Trophoblast cell (in vitro differentiated cells and primary cell): Measurements from ENCODE around the gene ADCY4. TPM values are rescaled to one million over a fixed set of nuclear protein-coding genes. Genes with fewer than 3 reads are reported as not detected.

Experiments used
- DNase-seq, 2 donors: peaks; one replicate each; pipeline ENCODE4 v3.0.0-alpha.2; 2016
- H2AFZ ChIP-seq: 2 replicates; pipeline ENCODE4 v1.6.1; 2013; ENCODE audit warnings: low read length, moderate library complexity, mild to moderate bottlenecking; ENCODE audit not compliant: insufficient read depth, poor library complexity
- H2AK5ac ChIP-seq: 2 replicates; pipeline ENCODE4 v1.6.1; 2013; ENCODE audit warnings: mild to moderate bottlenecking, low read length
- H2BK120ac ChIP-seq: 2 replicates; pipeline ENCODE4 v1.6.1; 2013; ENCODE audit warnings: low read length, mild to moderate bottlenecking, moderate library complexity; ENCODE audit not compliant: insufficient read depth, poor library complexity
- H2BK12ac ChIP-seq: 2 replicates; pipeline ENCODE4 v1.6.1; 2013; ENCODE audit warnings: mild to moderate bottlenecking, low read length, moderate library complexity
- H2BK5ac ChIP-seq: 2 replicates; pipeline ENCODE4 v1.6.1; 2013; ENCODE audit warnings: low read length, low read depth, moderate library complexity, mild to moderate bottlenecking; ENCODE audit not compliant: poor library complexity
- H3K14ac ChIP-seq: 2 replicates; pipeline ENCODE4 v1.6.1; 2013; ENCODE audit warnings: mild to moderate bottlenecking, low read length
- H3K18ac ChIP-seq: 2 replicates; pipeline ENCODE4 v1.6.1; 2013; ENCODE audit warnings: mild to moderate bottlenecking, low read length
- H3K23ac ChIP-seq: 2 replicates; pipeline ENCODE4 v1.6.1; 2013; ENCODE audit warnings: low read length
- H3K27ac ChIP-seq: 2 replicates; pipeline ENCODE4 v1.5.1; 2013; ENCODE audit warnings: low read depth, mild to moderate bottlenecking, inconsistent platforms, low read length, moderate library complexity
- H3K27me3 ChIP-seq: 2 replicates; pipeline ENCODE4 v1.6.1; 2013; ENCODE audit warnings: inconsistent platforms, mild to moderate bottlenecking, low read length, moderate library complexity; ENCODE audit not compliant: insufficient read depth
- H3K36me3 ChIP-seq, 2 experiments: 1 replicate in 1 of 2; 2 replicates in 1 of 2; pipeline ENCODE4 v1.6.1; 2013; ENCODE audit warnings: low read length in 2 of 2, mild to moderate bottlenecking in 2 of 2, moderate library complexity in 1 of 2; ENCODE audit not compliant: insufficient read depth in 2 of 2, control insufficient read depth in 1 of 2
- H3K4ac ChIP-seq: 2 replicates; pipeline ENCODE4 v1.6.1; 2013; ENCODE audit warnings: low read depth, mild to moderate bottlenecking, low read length, moderate library complexity
- H3K4me1 ChIP-seq, 2 experiments: 1 replicate in 1 of 2; 2 replicates in 1 of 2; pipeline ENCODE4 v1.6.1; 2013; ENCODE audit warnings: low read length in 2 of 2, mild to moderate bottlenecking in 2 of 2, moderate library complexity in 1 of 2; ENCODE audit not compliant: insufficient read depth in 2 of 2, control insufficient read depth in 1 of 2
- H3K4me2 ChIP-seq: 2 replicates; pipeline ENCODE4 v1.6.1; 2013; ENCODE audit warnings: inconsistent platforms, mild to moderate bottlenecking, low read length, moderate library complexity
- H3K4me3 ChIP-seq: 2 replicates; pipeline ENCODE4 v1.5.1; 2013; ENCODE audit warnings: mild to moderate bottlenecking, low read depth, low read length, inconsistent platforms
- H3K79me1 ChIP-seq: one replicate; pipeline ENCODE4 v1.6.1; 2013; ENCODE audit warnings: low read length
- H3K79me2 ChIP-seq: 2 replicates; pipeline ENCODE4 v1.6.1; 2013; ENCODE audit warnings: low read length, mild to moderate bottlenecking; ENCODE audit not compliant: control insufficient read depth, insufficient read depth, poor library complexity
- H3K9ac ChIP-seq: 2 replicates; pipeline ENCODE4 v1.6.1; 2013; ENCODE audit warnings: mild to moderate bottlenecking, low read length
- H3K9me3 ChIP-seq: 2 replicates; pipeline ENCODE4 v1.6.1; 2013; ENCODE audit warnings: low read depth, mild to moderate bottlenecking, control low read depth, inconsistent platforms, low read length; ENCODE audit not compliant: insufficient read depth
- H4K12ac ChIP-seq: 2 replicates; pipeline ENCODE4 v1.6.1; 2013; ENCODE audit warnings: low read depth, mild to moderate bottlenecking, low read length, moderate library complexity
- H4K8ac ChIP-seq: 2 replicates; pipeline ENCODE4 v1.6.1; 2013; ENCODE audit warnings: low read depth, mild to moderate bottlenecking, low read length, moderate library complexity
- H4K91ac ChIP-seq: one replicate; pipeline ENCODE4 v1.6.1; 2013; ENCODE audit warnings: low read depth, mild to moderate bottlenecking, low read length, moderate library complexity
- whole genome bisulfite sequencing: extraction: QIAGEN DNeasy Blood & Tissue Kit; methylation state at CpG from one replicate; pipeline ENCODE4 v1.1.7; 2013; ENCODE audit warnings: missing lambda C conversion rate; ENCODE audit not compliant: insufficient read length, insufficient coverage; ENCODE audit errors: extremely low coverage; 5-methylcytosine and 5-hydroxymethylcytosine counted together
- polyA plus RNA-seq: library from polyadenylated mRNA; stranded (reverse); fragments of 200-250 nt; gene quantifications from 2 replicates; pipeline ENCODE4 v1.2.3, GENCODE V29; 2013

Gene ADCY4
- polyA plus RNA-seq: 2.7 and 3.6 TPM in 2 replicates

DNA sequence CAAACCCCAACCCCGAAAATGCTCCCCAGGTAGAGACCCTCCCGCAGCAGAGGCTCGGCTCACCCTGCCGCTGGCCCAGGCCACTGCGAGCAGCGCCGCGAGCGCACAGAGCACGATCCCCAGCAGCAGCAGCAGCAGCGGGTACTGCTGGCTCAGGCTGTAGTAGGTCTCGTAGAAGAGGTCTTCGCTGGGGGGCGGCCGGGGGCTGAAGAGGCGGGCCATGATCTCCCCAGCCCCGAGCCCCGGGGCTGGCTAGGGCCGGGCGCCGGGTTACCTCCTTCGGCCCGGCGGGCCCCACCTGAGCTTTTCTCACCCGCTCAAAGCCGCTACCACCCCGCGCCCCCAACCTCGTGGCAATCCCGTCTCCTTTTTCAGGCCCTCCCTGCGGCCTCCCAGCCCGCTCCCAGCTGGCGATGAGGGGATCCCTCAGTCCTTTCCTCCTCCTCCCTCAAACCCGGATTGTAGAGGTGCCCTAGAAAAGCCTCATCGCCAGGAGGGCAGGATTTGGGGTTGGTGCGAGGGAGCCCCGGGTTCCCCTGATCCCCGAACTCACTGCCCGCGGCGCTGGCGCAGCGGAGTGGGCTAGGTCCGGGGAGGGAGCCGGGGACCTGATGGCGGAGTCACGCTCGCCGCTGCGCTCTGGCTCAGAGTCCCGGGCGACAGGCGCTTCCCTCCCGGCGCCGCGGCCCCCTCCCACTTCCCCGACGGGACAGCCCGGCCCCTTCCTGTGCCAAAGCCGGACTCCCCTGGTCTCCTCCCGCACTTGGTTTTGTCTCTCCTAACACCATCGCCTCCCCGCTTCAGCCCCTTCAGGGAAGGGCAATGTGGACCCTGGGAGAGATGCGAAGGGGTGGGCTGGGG lies at the start of gene ADCY4:
ADCY4 (minus strand) TSS at position 641 of the 861 bp plus-strand sequence; CDS start at position 222, 419 bp downstream.
- Histone ChIP-seq H3K23ac (no peak within 1 kb of the TSS), H2BK120ac (peak within 1 kb of the TSS; percentile 38), H3K27me3 (peaks cover 26% of the 10 kb centered on the region), H2AFZ (peak within 1 kb of the TSS; percentile 68), H3K9me3 (peaks cover 7% of the 10 kb centered on the region), H3K4ac (no peak within 1 kb of the TSS), H3K4me1 (peaks cover 30 to 32% of the 10 kb centered on the region in 2 experiments), H4K12ac (peak within 1 kb of the TSS; percentile 47), H4K8ac (peak within 1 kb of the TSS; percentile 63), H2BK5ac (no peak within 1 kb of the TSS), H3K4me2 (peak within 1 kb of the TSS; percentile 74), H3K27ac (no peak within 1 kb of the TSS), H3K79me2 (peaks cover 3% of the 10 kb centered on the region), H3K36me3 (no peaks in the 10 kb centered on the region), H2AK5ac (no peak within 1 kb of the TSS), H3K9ac (no peak within 1 kb of the TSS), H3K79me1 (peaks cover 4% of the 10 kb centered on the region), H2BK12ac (peak within 1 kb of the TSS; percentile 51), H3K4me3 (peak within 1 kb of the TSS; percentile 62), H4K91ac (peak within 1 kb of the TSS; percentile 58), H3K18ac (peak within 1 kb of the TSS; percentile 61), H3K14ac (peak within 1 kb of the TSS; percentile 62)
- no peak for DNase-seq
- no CpG with 5 or more reads among the region's 65 CpGs for WGBS

DNA sequence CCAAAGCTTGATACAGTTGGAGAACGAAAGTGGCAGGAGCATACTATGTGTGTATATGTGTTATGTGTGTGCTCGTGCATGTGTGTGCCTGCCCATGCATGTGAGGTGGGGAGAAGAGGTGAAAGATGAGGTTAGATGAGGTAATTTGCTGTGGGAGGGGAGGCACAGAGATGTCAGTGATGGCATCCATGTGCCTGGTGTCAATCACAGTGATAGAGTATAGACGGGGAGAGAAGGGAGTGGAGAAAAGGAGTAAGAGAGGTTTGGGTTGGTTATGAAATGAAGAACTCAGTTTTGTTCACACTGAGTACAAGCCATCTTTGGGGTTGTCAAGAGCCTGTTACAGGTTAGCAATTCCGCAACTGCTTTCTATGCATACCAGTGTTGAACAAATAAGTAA lies 49.3 kb upstream of the ADCY4 start:
- Histone ChIP-seq H3K9ac (no peak overlapping the region), H3K4ac (no peak overlapping the region), H4K12ac (no peak overlapping the region), H3K9me3 (no peaks in the 10 kb centered on the region), H3K18ac (no peak overlapping the region), H3K4me3 (no peak overlapping the region), H3K4me2 (no peak overlapping the region), H3K27ac (no peak overlapping the region), H3K79me2 (no peaks in the 10 kb centered on the region), H2AFZ (no peak overlapping the region), H2BK5ac (no peak overlapping the region), H3K23ac (no peak overlapping the region), H4K91ac (no peak overlapping the region), H2BK120ac (no peak overlapping the region), H4K8ac (no peak overlapping the region), H2AK5ac (no peak overlapping the region), H2BK12ac (no peak overlapping the region), H3K36me3 (no peaks in the 10 kb centered on the region), H3K4me1 (no peaks in the 10 kb centered on the region), H3K27me3 (no peaks in the 10 kb centered on the region), H3K14ac (no peak overlapping the region), H3K79me1 (no peaks in the 10 kb centered on the region)
- WGBS: 100% methylated on average over 1 of the region's 4 CpGs
- DNase-seq: no peak

DNA sequence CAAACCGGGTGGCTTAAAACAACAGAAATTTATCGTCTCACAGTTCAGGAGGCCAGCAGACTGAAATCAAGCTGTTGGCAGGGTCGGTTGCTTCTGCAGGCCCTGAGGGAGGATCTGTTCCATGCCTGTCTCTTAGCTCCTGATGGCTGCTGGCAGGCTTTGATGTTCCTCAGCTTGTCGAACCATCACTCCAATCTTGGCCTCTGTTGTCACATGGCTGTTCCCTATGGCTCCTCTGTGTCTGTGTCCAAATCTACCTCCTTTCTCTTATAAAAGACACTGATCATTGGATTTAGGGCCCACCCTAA lies 47.1 kb upstream of the ADCY4 start:
- no peak overlapping the region for H3K14ac ChIP-seq
- no peak overlapping the region for H2AFZ ChIP-seq
- DNase-seq: no peak
- no peak overlapping the region for H3K9ac ChIP-seq
- H3K4me3 ChIP-seq: no peak overlapping the region
- H3K4ac ChIP-seq: no peak overlapping the region
- H3K9me3 ChIP-seq: no peaks in the 10 kb centered on the region
- H3K27ac ChIP-seq: no peak overlapping the region
- H3K36me3 ChIP-seq: peaks cover 6 to 7% of the 10 kb centered on the region in 2 experiments
- no peak overlapping the region for H3K23ac ChIP-seq
- WGBS: no CpG with 5 or more reads among the region's 4 CpGs
- no peaks in the 10 kb centered on the region for H3K4me1 ChIP-seq
- H2BK120ac ChIP-seq: no peak overlapping the region
- H2BK12ac ChIP-seq: no peak overlapping the region
- H3K18ac ChIP-seq: no peak overlapping the region
- no peak overlapping the region for H3K4me2 ChIP-seq
- no peak overlapping the region for H4K91ac ChIP-seq
- no peaks in the 10 kb centered on the region for H3K79me2 ChIP-seq
- H4K8ac ChIP-seq: no peak overlapping the region
- H3K79me1 ChIP-seq: no peaks in the 10 kb centered on the region
- no peak overlapping the region for H2AK5ac ChIP-seq
- no peak overlapping the region for H4K12ac ChIP-seq
- no peak overlapping the region for H2BK5ac ChIP-seq
- no peaks in the 10 kb centered on the region for H3K27me3 ChIP-seq

DNA sequence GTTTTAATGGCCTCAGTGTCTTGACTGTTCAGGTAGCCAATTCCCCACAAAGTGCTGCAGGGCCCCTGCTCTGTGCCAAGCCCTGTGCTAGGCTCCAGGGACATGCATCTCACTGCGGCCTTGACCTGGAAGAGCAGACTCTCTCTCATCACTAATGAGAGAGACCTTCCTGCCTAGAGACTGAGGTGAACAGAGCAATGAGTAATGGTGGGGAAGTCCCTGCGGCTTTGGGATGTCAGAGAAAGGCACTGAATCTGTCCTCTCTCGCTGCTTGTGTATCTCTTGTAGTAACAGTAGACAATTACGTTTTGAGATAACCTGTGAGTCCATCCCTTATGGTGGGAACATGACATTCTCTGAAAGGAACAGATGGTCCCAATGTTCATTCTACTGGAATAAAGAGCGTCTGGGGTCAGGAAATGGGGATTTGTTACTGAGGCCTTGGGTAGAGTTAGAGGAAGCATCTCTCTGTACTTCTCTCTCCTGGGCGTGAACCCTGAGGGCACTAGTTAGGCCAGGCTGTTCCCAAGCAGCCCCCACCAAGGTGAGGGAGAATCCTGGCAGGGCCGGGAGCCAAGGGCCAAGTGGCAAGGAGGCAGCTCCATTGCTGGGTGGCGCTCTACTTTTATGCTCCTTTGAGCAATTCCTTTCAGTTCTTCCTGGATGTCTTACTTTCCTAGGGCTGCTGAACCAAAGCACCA lies 46.6 kb upstream of the ADCY4 start:
- no CpG with 5 or more reads among the region's 8 CpGs for WGBS
- Histone ChIP-seq H3K23ac (no peak overlapping the region), H3K27me3 (no peaks in the 10 kb centered on the region), H3K4ac (no peak overlapping the region), H4K8ac (no peak overlapping the region), H3K79me1 (no peaks in the 10 kb centered on the region), H3K9me3 (no peaks in the 10 kb centered on the region), H2AFZ (no peak overlapping the region), H3K36me3 (peaks cover 9 to 12% of the 10 kb centered on the region in 2 experiments), H2AK5ac (no peak overlapping the region), H3K14ac (no peak overlapping the region), H3K4me1 (no peaks in the 10 kb centered on the region), H3K27ac (no peak overlapping the region), H3K79me2 (no peaks in the 10 kb centered on the region), H2BK12ac (no peak overlapping the region), H2BK120ac (no peak overlapping the region), H4K91ac (no peak overlapping the region), H2BK5ac (no peak overlapping the region), H3K18ac (no peak overlapping the region), H3K9ac (no peak overlapping the region), H3K4me2 (no peak overlapping the region), H4K12ac (no peak overlapping the region), H3K4me3 (no peak overlapping the region)
- DNase-seq: no peak
